ENCODE results near the gene COLEC12.

DNA sequence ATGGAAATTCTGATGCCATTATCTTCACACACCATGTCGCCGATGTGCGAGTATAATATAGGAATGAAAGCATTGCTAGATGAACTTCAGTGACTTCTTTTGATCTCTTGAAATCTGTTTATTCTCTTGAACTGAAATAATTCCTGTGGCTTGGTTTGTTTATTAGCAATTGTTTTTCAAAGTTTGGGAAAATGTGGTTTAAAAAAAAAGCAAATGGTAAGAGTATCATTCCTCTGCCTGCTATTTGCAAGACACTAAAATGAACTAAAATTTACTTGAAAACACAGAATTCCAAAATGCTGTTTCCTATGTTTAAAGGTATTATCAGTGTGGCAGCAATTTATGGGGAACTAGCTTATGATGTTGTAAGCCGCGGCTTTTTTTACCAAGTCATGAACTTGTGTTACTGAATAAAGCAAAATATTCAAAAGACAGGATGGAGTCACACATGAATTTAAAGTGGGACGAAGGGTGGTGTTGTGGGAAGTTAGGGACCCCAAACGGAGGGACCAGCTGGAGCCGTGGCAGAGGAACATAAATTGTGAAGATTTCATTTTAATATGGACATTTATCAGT lies 96.4 kb downstream of the COLEC12 start:
- TF ChIP-seq, protein P1, sequence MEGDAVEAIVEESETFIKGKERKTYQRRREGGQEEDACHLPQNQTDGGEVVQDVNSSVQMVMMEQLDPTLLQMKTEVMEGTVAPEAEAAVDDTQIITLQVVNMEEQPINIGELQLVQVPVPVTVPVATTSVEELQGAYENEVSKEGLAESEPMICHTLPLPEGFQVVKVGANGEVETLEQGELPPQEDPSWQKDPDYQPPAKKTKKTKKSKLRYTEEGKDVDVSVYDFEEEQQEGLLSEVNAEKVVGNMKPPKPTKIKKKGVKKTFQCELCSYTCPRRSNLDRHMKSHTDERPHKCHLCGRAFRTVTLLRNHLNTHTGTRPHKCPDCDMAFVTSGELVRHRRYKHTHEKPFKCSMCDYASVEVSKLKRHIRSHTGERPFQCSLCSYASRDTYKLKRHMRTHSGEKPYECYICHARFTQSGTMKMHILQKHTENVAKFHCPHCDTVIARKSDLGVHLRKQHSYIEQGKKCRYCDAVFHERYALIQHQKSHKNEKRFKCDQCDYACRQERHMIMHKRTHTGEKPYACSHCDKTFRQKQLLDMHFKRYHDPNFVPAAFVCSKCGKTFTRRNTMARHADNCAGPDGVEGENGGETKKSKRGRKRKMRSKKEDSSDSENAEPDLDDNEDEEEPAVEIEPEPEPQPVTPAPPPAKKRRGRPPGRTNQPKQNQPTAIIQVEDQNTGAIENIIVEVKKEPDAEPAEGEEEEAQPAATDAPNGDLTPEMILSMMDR (IDR thresholded peaks at IDR 0.05): no peak
- TF ChIP-seq POLR2A (IDR thresholded peaks at IDR 0.05): no peak

All from thyroid gland (tissue), 4 donors.